KMS-11 (cell line): ENCODE data around the gene PLA2R1.

Source experiments
- H2AFZ ChIP-seq: fragments of 200-600 bp; sonication (generic); 2 replicates; pipeline ENCODE4 v1.6.1; 2016; ENCODE audit warnings: antibody characterized with exemption, mixed run types, low read depth
- H3K27ac ChIP-seq: fragments of 200-600 bp; sonication (generic); 2 replicates; pipeline ENCODE4 v1.6.1; 2016; ENCODE audit warnings: mild to moderate bottlenecking, mixed run types
- H3K27me3 ChIP-seq: fragments of 200-600 bp; sonication (generic); 2 replicates; pipeline ENCODE4 v1.6.1; 2017; ENCODE audit warnings: mild to moderate bottlenecking, low read depth, mixed run types, moderate library complexity; ENCODE audit not compliant: insufficient read depth
- H3K36me3 ChIP-seq: fragments of 200-600 bp; sonication (generic); 2 replicates; pipeline ENCODE4 v1.6.1; 2017; ENCODE audit warnings: mild to moderate bottlenecking, mixed run types; ENCODE audit not compliant: insufficient read depth
- H3K4me1 ChIP-seq: fragments of 200-600 bp; sonication (generic); 2 replicates; pipeline ENCODE4 v1.6.1; 2016; ENCODE audit warnings: mild to moderate bottlenecking, low read depth, mixed run types; ENCODE audit not compliant: poor library complexity, severe bottlenecking
- H3K4me2 ChIP-seq: fragments of 200-600 bp; sonication (generic); 2 replicates; pipeline ENCODE4 v1.7.0; 2016; ENCODE audit warnings: mild to moderate bottlenecking, mixed run types
- H3K4me3 ChIP-seq: fragments of 200-600 bp; sonication (generic); IDR thresholded peaks from 2 replicates; pipeline ENCODE4 v1.6.1; 2017; ENCODE audit warnings: low read depth, low read length, mixed read lengths; ENCODE audit not compliant: insufficient read depth
- H3K79me2 ChIP-seq: fragments of 200-600 bp; sonication (generic); 2 replicates; pipeline ENCODE4 v1.6.1; 2016; ENCODE audit warnings: low read depth, mixed run types; ENCODE audit not compliant: insufficient read depth
- H3K9ac ChIP-seq: fragments of 200-600 bp; sonication (generic); 2 replicates; pipeline ENCODE4 v1.6.1; 2016; ENCODE audit warnings: mild to moderate bottlenecking, mixed run types
- H4K20me1 ChIP-seq: fragments of 200-600 bp; sonication (generic); 2 replicates; pipeline ENCODE4 v1.6.1; 2016; ENCODE audit warnings: mild to moderate bottlenecking, mixed run types; ENCODE audit not compliant: insufficient read depth
- CTCF ChIP-seq: fragments of 200-600 bp; sonication (generic); conservative IDR thresholded peaks from 2 replicates; pipeline ENCODE4 v1.6.1; 2017; ENCODE audit warnings: low read depth, mild to moderate bottlenecking, antibody characterized with exemption, low read length, moderate library complexity, mixed read lengths

PLA2R1 gene

GRCh38 chr2:159941729-159942128, 120.7 kb downstream of the PLA2R1 start:
- no peaks in the 10 kb centered on the region for H3K27me3 ChIP-seq

GRCh38 chr2:159939946-159940345, 122.5 kb downstream of the PLA2R1 start:
- Histone ChIP-seq H3K27me3 (no peaks in the 10 kb centered on the region), H3K9ac (no peak overlapping the region), H3K4me3 (no peak overlapping the region), H3K36me3 (no peaks in the 10 kb centered on the region), H3K4me2 (no peak overlapping the region), H3K27ac (no peak overlapping the region), H4K20me1 (no peaks in the 10 kb centered on the region), H3K4me1 (no peaks in the 10 kb centered on the region), H2AFZ (no peak overlapping the region), H3K79me2 (no peaks in the 10 kb centered on the region)
- TF ChIP-seq CTCF = peak; percentile 55

More at GRCh38 chr2:159941729-159942128, 120.7 kb downstream of the PLA2R1 start:
- Histone ChIP-seq H3K27ac (no peak overlapping the region), H3K9ac (no peak overlapping the region), H3K79me2 (no peaks in the 10 kb centered on the region), H4K20me1 (no peaks in the 10 kb centered on the region), H3K4me3 (no peak overlapping the region), H3K4me1 (no peaks in the 10 kb centered on the region), H3K36me3 (no peaks in the 10 kb centered on the region), H3K4me2 (no peak overlapping the region), H2AFZ (no peak overlapping the region)
- TF ChIP-seq CTCF = no peak

GRCh38 chr2:159938395-159938794, 124.0 kb downstream of the PLA2R1 start:
- no peak overlapping the region for H3K9ac ChIP-seq
- no peaks in the 10 kb centered on the region for H3K79me2 ChIP-seq
- H3K27ac ChIP-seq = no peak overlapping the region
- no peaks in the 10 kb centered on the region for H3K36me3 ChIP-seq
- no peaks in the 10 kb centered on the region for H4K20me1 ChIP-seq
- no peak for TF ChIP-seq CTCF
- no peaks in the 10 kb centered on the region for H3K4me1 ChIP-seq
- H3K4me3 ChIP-seq = no peak overlapping the region
- no peak overlapping the region for H3K4me2 ChIP-seq
- no peaks in the 10 kb centered on the region for H3K27me3 ChIP-seq
- H2AFZ ChIP-seq = no peak overlapping the region

GRCh38 chr2:159936471-159936870, 125.9 kb downstream of the PLA2R1 start:
- Histone ChIP-seq H2AFZ (no peak overlapping the region), H3K4me1 (no peaks in the 10 kb centered on the region), H4K20me1 (no peaks in the 10 kb centered on the region), H3K4me3 (no peak overlapping the region), H3K27me3 (no peaks in the 10 kb centered on the region), H3K4me2 (no peak overlapping the region), H3K79me2 (no peaks in the 10 kb centered on the region), H3K36me3 (no peaks in the 10 kb centered on the region), H3K9ac (no peak overlapping the region), H3K27ac (no peak overlapping the region)
- TF ChIP-seq CTCF = no peak

GRCh38 chr2:159933727-159934049, 128.7 kb downstream of the PLA2R1 start:
- Histone ChIP-seq H3K4me1 (no peaks in the 10 kb centered on the region), H3K27me3 (no peaks in the 10 kb centered on the region), H3K4me3 (no peak overlapping the region), H3K4me2 (no peak overlapping the region), H3K27ac (no peak overlapping the region), H2AFZ (no peak overlapping the region), H3K36me3 (no peaks in the 10 kb centered on the region), H3K9ac (no peak overlapping the region), H4K20me1 (no peaks in the 10 kb centered on the region), H3K79me2 (no peaks in the 10 kb centered on the region)
- no peak for TF ChIP-seq CTCF
